ENCODE results near the gene AJAP1.
"Not testable (repeated sequence)": the region's sequence is repeated elsewhere in the genome, so short reads cannot be mapped to it uniquely, and the experiment has no call there.

The AJAP1 gene

DNA sequence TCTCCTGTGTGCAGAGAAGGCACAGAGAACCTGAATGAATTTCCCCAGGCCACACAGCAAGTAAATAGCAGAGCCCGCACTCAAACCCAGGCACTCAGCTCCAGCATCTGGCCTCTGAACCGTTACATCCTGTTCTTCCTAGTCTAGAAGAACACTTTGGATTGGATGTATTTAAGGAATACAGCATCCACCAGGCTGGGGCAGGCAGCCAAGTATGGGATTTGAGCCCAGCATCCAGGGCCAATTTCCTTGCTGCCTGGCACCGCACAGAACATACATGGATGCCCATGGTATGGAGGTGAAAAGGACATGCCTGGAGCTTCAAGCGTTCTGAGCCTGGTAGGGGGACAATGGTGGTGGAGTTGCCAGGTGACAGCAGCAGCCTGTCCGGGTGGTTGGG, 9.7 kb downstream of the AJAP1 start:
- Histone ChIP-seq H3K4me1 (ENCODE audit: insufficient read depth, insufficient read length) (peaks cover 2% of the 10 kb centered on the region), H3K9ac (ENCODE audit: insufficient read length, low read depth) (no peak overlapping the region), H3K9me3 (ENCODE audit: insufficient read depth, low read length) (no peaks in the 10 kb centered on the region; the same call in 1 of the 2 replicates), H3K36me3 (ENCODE audit: insufficient read depth, insufficient read length, low read length) (peaks cover 3% of the 10 kb centered on the region), H3K4me3 (ENCODE audit: insufficient read length, low read depth) (no peak overlapping the region), H3K27me3 (ENCODE audit: insufficient read depth, insufficient read length) (no peaks in the 10 kb centered on the region)
- no peak for DNase-seq (ENCODE audit: low read depth, low spot score)
- no peak for TF ChIP-seq ZNF274 (IDR thresholded peaks at IDR 0.05; ENCODE audit: low read depth, low read length)
- TF ChIP-seq SUZ12 (IDR thresholded peaks at IDR 0.05; ENCODE audit: extremely low read depth, insufficient read depth, insufficient read length): no peak
- no peak for TF ChIP-seq YY1 (IDR thresholded peaks at IDR 0.05; ENCODE audit: insufficient read depth, insufficient read length)

DNA sequence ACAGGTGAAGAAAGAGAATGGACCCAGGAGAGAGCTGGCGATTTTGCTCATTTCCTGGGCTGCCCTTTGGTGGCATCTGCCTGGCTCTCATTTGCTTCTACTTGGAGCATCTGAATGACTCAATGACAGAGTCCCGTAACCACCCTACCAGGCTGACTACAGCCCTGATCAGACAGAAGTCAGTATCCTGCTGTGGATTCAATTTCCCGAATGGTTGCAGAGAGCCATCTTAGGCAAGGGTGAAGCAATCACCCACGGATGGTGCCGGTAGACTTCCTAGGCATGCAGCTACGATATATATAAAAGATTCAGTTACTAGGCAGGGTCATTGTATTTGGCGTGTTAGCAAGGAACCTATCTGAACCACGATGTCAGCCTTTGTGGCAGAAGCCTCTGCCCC, 10.2 kb downstream of the AJAP1 start:
- no peaks in the 10 kb centered on the region; the same call in 1 of the 2 replicates for H3K9me3 ChIP-seq (ENCODE audit: insufficient read depth, low read length)
- DNase-seq (ENCODE audit: low read depth, low spot score): no peak
- H3K9ac ChIP-seq (ENCODE audit: insufficient read length, low read depth): no peak overlapping the region
- peaks cover 3% of the 10 kb centered on the region for H3K36me3 ChIP-seq (ENCODE audit: insufficient read depth, insufficient read length, low read length)
- no peaks in the 10 kb centered on the region for H3K4me1 ChIP-seq (ENCODE audit: insufficient read depth, insufficient read length)
- H3K4me3 ChIP-seq (ENCODE audit: insufficient read length, low read depth): no peak overlapping the region
- no peaks in the 10 kb centered on the region for H3K27me3 ChIP-seq (ENCODE audit: insufficient read depth, insufficient read length)
- no peak for TF ChIP-seq YY1 (IDR thresholded peaks at IDR 0.05; ENCODE audit: insufficient read depth, insufficient read length)
- no peak for TF ChIP-seq ZNF274 (IDR thresholded peaks at IDR 0.05; ENCODE audit: low read depth, low read length)
- no peak for TF ChIP-seq SUZ12 (IDR thresholded peaks at IDR 0.05; ENCODE audit: extremely low read depth, insufficient read depth, insufficient read length)

- no peaks in the 10 kb centered on the region for H3K27me3 ChIP-seq (ENCODE audit: insufficient read depth, insufficient read length)
- H3K4me3 ChIP-seq (ENCODE audit: insufficient read length, low read depth): no peak overlapping the region
- H3K9me3 ChIP-seq (ENCODE audit: insufficient read depth, low read length): no peaks in the 10 kb centered on the region; the same call in 1 of the 2 replicates
- H3K36me3 ChIP-seq (ENCODE audit: insufficient read depth, insufficient read length, low read length): peaks cover 3% of the 10 kb centered on the region
- H3K9ac ChIP-seq (ENCODE audit: insufficient read length, low read depth): no peak overlapping the region
- H3K4me1 ChIP-seq (ENCODE audit: insufficient read depth, insufficient read length): no peaks in the 10 kb centered on the region
- DNase-seq (ENCODE audit: low read depth, low spot score): no peak
- TF ChIP-seq YY1 (IDR thresholded peaks at IDR 0.05; ENCODE audit: insufficient read depth, insufficient read length) (no peak), ZNF274 (IDR thresholded peaks at IDR 0.05; ENCODE audit: low read depth, low read length) (no peak), SUZ12 (IDR thresholded peaks at IDR 0.05; ENCODE audit: extremely low read depth, insufficient read depth, insufficient read length) (no peak)
Measured at GRCh38 chr1:4665456-4665855, 11.0 kb downstream of the AJAP1 start.

- H3K36me3 ChIP-seq (ENCODE audit: insufficient read depth, insufficient read length, low read length); H3K9me3 ChIP-seq (ENCODE audit: insufficient read depth, low read length); H3K9ac ChIP-seq (ENCODE audit: insufficient read length, low read depth); H3K27me3 ChIP-seq (ENCODE audit: insufficient read depth, insufficient read length); H3K4me1 ChIP-seq (ENCODE audit: insufficient read depth, insufficient read length); H3K4me3 ChIP-seq (ENCODE audit: insufficient read length, low read depth); DNase-seq (ENCODE audit: low read depth, low spot score): not testable (repeated sequence)
Measured at GRCh38 chr1:4666683-4667082, 12.3 kb downstream of the AJAP1 start.

GRCh38 chr1:4668743-4669700, 14.6 kb downstream of the AJAP1 start:
- Histone ChIP-seq H3K27me3 (ENCODE audit: insufficient read depth, insufficient read length) (no peaks in the 10 kb centered on the region), H3K36me3 (ENCODE audit: insufficient read depth, insufficient read length, low read length) (peaks cover 12% of the 10 kb centered on the region), H3K9ac (ENCODE audit: insufficient read length, low read depth) (no peak overlapping the region), H3K9me3 (ENCODE audit: insufficient read depth, low read length) (no peaks in the 10 kb centered on the region; the same call in 1 of the 2 replicates), H3K4me1 (ENCODE audit: insufficient read depth, insufficient read length) (no peaks in the 10 kb centered on the region), H3K4me3 (ENCODE audit: insufficient read length, low read depth) (no peak overlapping the region)
- DNase-seq (ENCODE audit: low read depth, low spot score): no peak
- no peak for TF ChIP-seq YY1 (IDR thresholded peaks at IDR 0.05; ENCODE audit: insufficient read depth, insufficient read length)
- no peak for TF ChIP-seq SUZ12 (IDR thresholded peaks at IDR 0.05; ENCODE audit: extremely low read depth, insufficient read depth, insufficient read length)
- TF ChIP-seq ZNF274 (IDR thresholded peaks at IDR 0.05; ENCODE audit: low read depth, low read length): no peak

DNA sequence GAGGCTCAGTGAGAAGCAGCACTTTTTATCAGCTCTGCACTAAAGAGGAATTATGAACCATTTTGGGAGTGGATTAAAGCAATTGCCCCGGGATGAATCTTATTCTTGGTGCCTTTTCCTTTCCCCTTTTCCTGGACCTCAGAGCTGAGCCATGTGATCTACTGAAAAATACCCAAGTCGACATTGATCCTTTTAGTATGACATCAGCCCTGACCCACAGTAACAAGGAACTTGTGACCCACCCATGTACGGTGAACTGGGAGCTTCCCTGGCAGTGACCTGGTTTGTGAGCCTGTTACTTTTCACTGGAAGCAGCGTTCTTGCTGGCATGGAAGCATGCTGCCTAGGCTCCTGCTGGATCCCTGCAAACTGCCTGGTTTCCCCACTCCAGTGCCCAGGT, 15.9 kb downstream of the AJAP1 start:
- DNase-seq (ENCODE audit: low read depth, low spot score): no peak
- H3K4me1 ChIP-seq (ENCODE audit: insufficient read depth, insufficient read length): no peaks in the 10 kb centered on the region
- H3K9me3 ChIP-seq (ENCODE audit: insufficient read depth, low read length): no peaks in the 10 kb centered on the region; the same call in 1 of the 2 replicates
- H3K4me3 ChIP-seq (ENCODE audit: insufficient read length, low read depth): no peak overlapping the region
- H3K27me3 ChIP-seq (ENCODE audit: insufficient read depth, insufficient read length): no peaks in the 10 kb centered on the region
- TF ChIP-seq YY1 (IDR thresholded peaks at IDR 0.05; ENCODE audit: insufficient read depth, insufficient read length) (no peak), SUZ12 (IDR thresholded peaks at IDR 0.05; ENCODE audit: extremely low read depth, insufficient read depth, insufficient read length) (no peak), ZNF274 (IDR thresholded peaks at IDR 0.05; ENCODE audit: low read depth, low read length) (no peak)
- H3K9ac ChIP-seq (ENCODE audit: insufficient read length, low read depth): no peak overlapping the region
- H3K36me3 ChIP-seq (ENCODE audit: insufficient read depth, insufficient read length, low read length): peaks cover 17% of the 10 kb centered on the region

DNA sequence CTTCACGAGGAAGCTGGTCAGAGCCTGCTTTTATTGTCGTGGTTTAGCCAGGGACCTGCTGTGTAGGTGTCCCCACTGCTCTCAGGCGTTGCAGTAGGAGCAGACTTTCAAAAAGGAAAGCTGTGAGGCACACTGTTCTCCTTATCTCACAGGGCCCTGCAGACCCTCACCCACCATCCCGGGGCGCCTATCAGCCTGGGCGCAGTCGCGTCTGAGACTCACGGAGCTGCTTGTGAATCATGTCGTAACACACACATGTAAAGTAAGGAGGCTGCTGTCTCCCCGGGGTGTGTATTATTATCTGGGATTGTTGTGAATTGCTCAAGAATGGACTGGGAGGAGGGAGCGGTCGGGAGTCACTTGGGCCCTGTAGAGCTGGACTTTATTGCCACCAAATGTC, 17.4 kb downstream of the AJAP1 start:
- DNase-seq (ENCODE audit: low read depth, low spot score): no peak
- H3K36me3 ChIP-seq (ENCODE audit: insufficient read depth, insufficient read length, low read length): peaks cover 20% of the 10 kb centered on the region
- H3K27me3 ChIP-seq (ENCODE audit: insufficient read depth, insufficient read length): no peaks in the 10 kb centered on the region
- no peak for TF ChIP-seq ZNF274 (IDR thresholded peaks at IDR 0.05; ENCODE audit: low read depth, low read length)
- no peak for TF ChIP-seq SUZ12 (IDR thresholded peaks at IDR 0.05; ENCODE audit: extremely low read depth, insufficient read depth, insufficient read length)
- no peak for TF ChIP-seq YY1 (IDR thresholded peaks at IDR 0.05; ENCODE audit: insufficient read depth, insufficient read length)
- H3K9me3 ChIP-seq (ENCODE audit: insufficient read depth, low read length): no peaks in the 10 kb centered on the region
- H3K9ac ChIP-seq (ENCODE audit: insufficient read length, low read depth): no peak overlapping the region
- H3K4me1 ChIP-seq (ENCODE audit: insufficient read depth, insufficient read length): no peaks in the 10 kb centered on the region
- H3K4me3 ChIP-seq (ENCODE audit: insufficient read length, low read depth): no peak overlapping the region

All from NT2/D1 (cell line).